Lower lobe of right lung (tissue), 2 donors: Measurements from ENCODE around the gene PRRX2. TPM values are rescaled to one million over a fixed set of nuclear protein-coding genes. Genes with fewer than 3 reads are reported as not detected.

Source experiments
- ATAC-seq, 2 donors: fragments of 200-7000 bp; cut with Tn5 transposase; one replicate each; pipeline ENCODE4 v1.9.1; 2020 to 2022; ENCODE audit warnings: mild to moderate bottlenecking in 2 of 2, moderate library complexity in 2 of 2
- DNase-seq: peaks from one replicate; pipeline ENCODE4 v3.0.0-alpha.2; 2020
- H3K27ac ChIP-seq: fragments of 200-600 bp; one replicate; pipeline ENCODE4 v1.8.0; 2022
- H3K27me3 ChIP-seq: fragments of 200-600 bp; one replicate; pipeline ENCODE4 v1.8.0; 2022; ENCODE audit warnings: low read depth
- H3K36me3 ChIP-seq: fragments of 200-600 bp; one replicate; pipeline ENCODE4 v1.8.0; 2022; ENCODE audit warnings: mild to moderate bottlenecking
- H3K4me1 ChIP-seq: fragments of 200-600 bp; one replicate; pipeline ENCODE4 v1.8.0; 2022
- H3K4me3 ChIP-seq: fragments of 200-600 bp; one replicate; pipeline ENCODE4 v1.8.0; 2022; ENCODE audit warnings: mild to moderate bottlenecking
- H3K9me3 ChIP-seq: fragments of 200-600 bp; one replicate; pipeline ENCODE4 v1.8.0; 2022
- CTCF ChIP-seq: fragments of 200-600 bp; IDR thresholded peaks from one replicate; pipeline ENCODE4 v1.8.0; 2022; ENCODE audit warnings: antibody characterized with exemption, mild to moderate bottlenecking
- intact Hi-C: fragments of 100-400 bp; cut with DNase I; formaldehyde crosslinking; loops from one replicate; pipeline ENCODE4 v1.11.0; 2022
- total RNA-seq: library from RNA; stranded (reverse); fragmentation: NEBNext Ultra II Directional; extraction: Animal tissue kit (Norgen Biotek cat#: 25700); gene quantifications from one replicate; pipeline ENCODE4 v1.2.1, GENCODE V29; 2021
- donor health status: DM: no; HTN: yes; CAD: no; lungs with severe emphysema.

The PRRX2 gene
- total RNA-seq, 1 donor from 2014 or later = 2.5 TPM

- DNase-seq (no peak), ATAC-seq (no peak)
- Histone ChIP-seq H3K36me3 (no peaks in the 10 kb centered on the region), H3K4me1 (peaks cover 17% of the 10 kb centered on the region), H3K27ac (no peak overlapping the region), H3K27me3 (no peaks in the 10 kb centered on the region), H3K9me3 (no peaks in the 10 kb centered on the region), H3K4me3 (no peak overlapping the region)
- intact Hi-C loops = no loop called here
- TF ChIP-seq CTCF = no peak
These were observed 39.4 kb downstream of the PRRX2 start for GRCh38 chr9:129704807-129705206.

- ATAC-seq = no peak
- Histone ChIP-seq H3K27me3 (peaks cover 5% of the 10 kb centered on the region), H3K4me3 (no peak overlapping the region), H3K27ac (no peak overlapping the region), H3K9me3 (no peaks in the 10 kb centered on the region), H3K4me1 (peaks cover 23% of the 10 kb centered on the region), H3K36me3 (no peaks in the 10 kb centered on the region)
- TF ChIP-seq CTCF = no peak
- no peak for DNase-seq
- intact Hi-C loops = no loop called here
These were observed 43.3 kb downstream of the PRRX2 start for GRCh38 chr9:129708793-129709192.

GRCh38 chr9:129709438-129710168, 44.2 kb downstream of the PRRX2 start:
- ATAC-seq (no peak), DNase-seq (no peak)
- intact Hi-C loops = no loop called here
- peaks cover 21% of the 10 kb centered on the region for H3K4me1 ChIP-seq
- no peaks in the 10 kb centered on the region for H3K36me3 ChIP-seq
- no peaks in the 10 kb centered on the region for H3K9me3 ChIP-seq
- TF ChIP-seq CTCF = no peak
- no peak overlapping the region for H3K27ac ChIP-seq
- H3K27me3 ChIP-seq = peaks cover 10% of the 10 kb centered on the region
- no peak overlapping the region for H3K4me3 ChIP-seq

GRCh38 chr9:129710169-129710453, 44.7 kb downstream of the PRRX2 start:
- no peak for TF ChIP-seq CTCF
- no peak for ATAC-seq
- peaks cover 21% of the 10 kb centered on the region for H3K4me1 ChIP-seq
- intact Hi-C loops = no loop called here
- H3K36me3 ChIP-seq = no peaks in the 10 kb centered on the region
- H3K27me3 ChIP-seq = peaks cover 10% of the 10 kb centered on the region
- H3K4me3 ChIP-seq = no peak overlapping the region
- no peaks in the 10 kb centered on the region for H3K9me3 ChIP-seq
- no peak for DNase-seq
- no peak overlapping the region for H3K27ac ChIP-seq

- Histone ChIP-seq H3K4me3 (no peak overlapping the region), H3K36me3 (no peaks in the 10 kb centered on the region), H3K27ac (peak overlapping the region; percentile 31), H3K27me3 (peaks cover 10% of the 10 kb centered on the region), H3K4me1 (peaks cover 21% of the 10 kb centered on the region), H3K9me3 (no peaks in the 10 kb centered on the region)
- TF ChIP-seq CTCF = no peak
- ATAC-seq = no peak
- intact Hi-C loops = no loop called here
- no peak for DNase-seq
These were observed 47.4 kb downstream of the PRRX2 start for GRCh38 chr9:129712634-129713401.
